ENCODE measurements around the gene C20orf141.

Gene C20orf141

GRCh38 chr20:2865101-2865500, 50.3 kb downstream of the C20orf141 start:
- TF ChIP-seq AEBP2 (tag by site-specific recombination; IDR thresholded peaks at IDR 0.05; ENCODE audit: borderline replicate concordance) (no peak), MEIS1 (CRISPR knock-in tag; IDR thresholded peaks at IDR 0.05; ENCODE audit: borderline replicate concordance) (no peak), ZNF398 (tag by site-specific recombination; IDR thresholded peaks at IDR 0.05) (no peak), ZNF701 (tag by site-specific recombination; IDR thresholded peaks at IDR 0.05) (no peak), ZNF138 (tag by site-specific recombination; IDR thresholded peaks at IDR 0.05; ENCODE audit: borderline replicate concordance) (no peak), TRIM28 (IDR thresholded peaks at IDR 0.05; ENCODE audit: borderline replicate concordance, low read length) (no peak), ZBTB48 (tag by site-specific recombination; IDR thresholded peaks at IDR 0.05) (no peak)
- H3K4me3 ChIP-seq (ENCODE audit: low read depth, low read length) = no peak overlapping the region
- peaks cover 0 to 54% of the 10 kb centered on the region in 2 experiments; a peak in 2 of 3 replicates for H3K36me3 ChIP-seq (ENCODE audit: control insufficient read depth in 2 of 2, insufficient read depth in 1 of 2, low read length in 2 of 2)
- ChIA-PET POLR2A (interaction anchor here (0.6 kb wide), 2 partner anchors 55 to 58 kb away, joined by 3 read pairs; no protein-coding TSS in a partner anchor), CTCF (interaction anchor here (0.5 to 3.4 kb wide), 8 partner anchors 9 to 213 kb away, joined by 3 to 22 read pairs (median 4); no protein-coding TSS in a partner anchor)
- H3K27ac ChIP-seq (ENCODE audit: extremely low read depth, low read depth, low read length) = no peak overlapping the region
- H3K4me1 ChIP-seq (ENCODE audit: control insufficient read depth, insufficient read depth, low read length) = no peaks in the 10 kb centered on the region; the same call in none of the 2 replicates
- H3K9me3 ChIP-seq (ENCODE audit: control insufficient read depth, insufficient read depth, low read depth, low read length) = no peaks in the 10 kb centered on the region
